ENCODE measurements around the gene STH.

Gene STH

DNA sequence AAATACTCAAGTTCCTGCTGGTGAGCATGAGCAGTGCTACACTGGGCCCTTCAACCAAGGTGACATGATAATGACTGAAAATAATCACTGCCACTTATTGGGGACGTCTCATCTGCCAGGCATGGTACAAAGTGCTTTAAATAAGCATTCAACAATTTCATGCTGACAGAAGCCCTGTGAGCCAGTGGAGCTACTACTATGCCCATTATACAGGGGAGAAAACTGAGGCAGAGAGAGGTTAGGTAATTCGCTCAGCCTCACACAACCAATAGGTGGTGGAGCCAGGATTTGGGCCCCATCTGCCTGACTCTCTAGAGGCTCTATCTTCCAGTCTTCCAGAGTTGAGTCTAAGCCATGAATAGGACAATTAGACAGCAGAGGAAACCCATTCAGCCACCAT, 30.3 kb upstream of the STH start:
- Histone ChIP-seq H3K36me3 (ENCODE audit: control insufficient read depth, insufficient read depth, low read length) (no peaks in the 10 kb centered on the region), H3K4me3 (ENCODE audit: low read depth, low read length) (no peak overlapping the region), H3K4me1 (ENCODE audit: control insufficient read depth, insufficient read depth, low read length) (no peaks in the 10 kb centered on the region), H3K9ac (ENCODE audit: low read depth, low read length) (no peak overlapping the region), H3K27me3 (ENCODE audit: control insufficient read depth, insufficient read depth, low read length) (no peaks in the 10 kb centered on the region; the same call in 1 of the 2 replicates), H3K27ac (ENCODE audit: low read depth, low read length) (no peak overlapping the region), H3K9me3 (ENCODE audit: control insufficient read depth, insufficient read depth, low read length) (no peaks in the 10 kb centered on the region)

DNA sequence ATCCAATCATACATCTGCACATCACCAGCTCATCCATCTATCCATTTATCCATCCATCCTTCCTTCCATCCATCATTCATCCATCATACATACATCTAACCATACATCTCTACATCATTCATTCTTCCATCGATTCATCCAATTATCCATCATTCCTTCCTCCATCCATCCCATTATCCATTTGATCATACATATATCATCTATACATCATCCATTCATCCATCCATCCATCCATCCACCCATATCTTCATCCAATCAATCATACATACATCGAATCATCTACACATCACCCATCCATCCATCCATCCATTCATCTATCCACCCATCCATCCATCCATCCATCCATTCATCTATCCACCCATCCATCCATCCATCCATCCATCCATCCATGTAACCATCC, 29.3 kb upstream of the STH start:
- H3K4me3 ChIP-seq (ENCODE audit: low read depth, low read length), result no peak overlapping the region
- no peaks in the 10 kb centered on the region for H3K36me3 ChIP-seq (ENCODE audit: control insufficient read depth, insufficient read depth, low read length)
- no peak overlapping the region for H3K9ac ChIP-seq (ENCODE audit: low read depth, low read length)
- no peaks in the 10 kb centered on the region; the same call in 1 of the 2 replicates for H3K27me3 ChIP-seq (ENCODE audit: control insufficient read depth, insufficient read depth, low read length)
- no peaks in the 10 kb centered on the region for H3K9me3 ChIP-seq (ENCODE audit: control insufficient read depth, insufficient read depth, low read length)
- no peaks in the 10 kb centered on the region for H3K4me1 ChIP-seq (ENCODE audit: control insufficient read depth, insufficient read depth, low read length)
- no peak overlapping the region for H3K27ac ChIP-seq (ENCODE audit: low read depth, low read length)

DNA sequence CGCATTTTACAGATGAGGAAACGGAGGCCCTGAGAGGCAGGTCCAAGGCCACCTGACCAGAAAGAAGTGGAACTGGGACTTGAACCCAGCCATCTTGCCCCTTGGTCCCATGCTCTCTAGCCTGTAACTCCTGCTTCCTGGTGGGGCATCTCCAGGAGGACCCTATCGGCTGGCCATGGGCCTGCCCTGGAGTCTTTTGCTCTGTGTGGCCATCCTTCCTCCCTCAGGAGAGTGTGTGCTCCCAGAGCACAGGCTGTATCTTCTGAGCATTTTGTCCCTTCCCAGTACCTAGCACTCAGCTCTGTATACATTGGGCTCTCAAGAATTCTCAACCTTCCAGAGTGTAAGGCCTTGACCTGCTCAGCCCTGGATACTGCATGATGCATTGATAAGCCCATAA, 28.4 kb upstream of the STH start:
- Histone ChIP-seq H3K27ac (ENCODE audit: low read depth, low read length) (no peak overlapping the region), H3K4me3 (ENCODE audit: low read depth, low read length) (no peak overlapping the region), H3K9ac (ENCODE audit: low read depth, low read length) (no peak overlapping the region), H3K9me3 (ENCODE audit: control insufficient read depth, insufficient read depth, low read length) (no peaks in the 10 kb centered on the region), H3K4me1 (ENCODE audit: control insufficient read depth, insufficient read depth, low read length) (no peaks in the 10 kb centered on the region), H3K27me3 (ENCODE audit: control insufficient read depth, insufficient read depth, low read length) (no peaks in the 10 kb centered on the region; the same call in 1 of the 2 replicates), H3K36me3 (ENCODE audit: control insufficient read depth, insufficient read depth, low read length) (no peaks in the 10 kb centered on the region)

DNA sequence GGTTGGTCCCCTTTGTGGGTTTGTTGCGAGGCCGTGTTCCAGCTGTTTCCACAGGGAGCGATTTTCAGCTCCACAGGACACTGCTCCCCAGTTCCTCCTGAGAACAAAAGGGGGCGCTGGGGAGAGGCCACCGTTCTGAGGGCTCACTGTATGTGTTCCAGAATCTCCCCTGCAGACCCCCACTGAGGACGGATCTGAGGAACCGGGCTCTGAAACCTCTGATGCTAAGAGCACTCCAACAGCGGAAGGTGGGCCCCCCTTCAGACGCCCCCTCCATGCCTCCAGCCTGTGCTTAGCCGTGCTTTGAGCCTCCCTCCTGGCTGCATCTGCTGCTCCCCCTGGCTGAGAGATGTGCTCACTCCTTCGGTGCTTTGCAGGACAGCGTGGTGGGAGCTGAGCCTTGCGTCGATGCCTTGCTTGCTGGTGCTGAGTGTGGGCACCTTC, 27.3 kb upstream of the STH start:
- no peaks in the 10 kb centered on the region; the same call in 1 of the 2 replicates for H3K27me3 ChIP-seq (ENCODE audit: control insufficient read depth, insufficient read depth, low read length)

DNA sequence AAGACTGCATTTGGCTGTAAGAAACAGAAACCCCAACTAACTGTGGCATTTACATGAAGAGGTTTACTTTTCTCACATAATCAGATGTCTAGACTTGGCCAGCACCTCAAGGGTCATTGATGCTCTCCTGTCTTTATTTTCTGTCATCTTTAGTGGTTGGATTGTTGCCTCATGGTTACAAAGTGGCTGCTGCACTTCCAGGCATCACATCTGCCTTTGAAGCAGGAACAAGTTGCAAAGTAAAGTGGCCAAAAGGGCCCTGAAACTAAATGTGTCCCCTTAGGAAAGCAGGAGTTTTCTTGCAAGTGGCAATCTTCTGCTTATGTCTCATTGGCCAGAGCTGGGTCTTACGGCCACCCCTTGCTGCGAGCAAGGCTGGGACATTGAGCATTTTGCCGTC, 26.5 kb upstream of the STH start:
- no peak overlapping the region for H3K4me3 ChIP-seq (ENCODE audit: low read depth, low read length)
- no peaks in the 10 kb centered on the region for H3K4me1 ChIP-seq (ENCODE audit: control insufficient read depth, insufficient read depth, low read length)
- no peaks in the 10 kb centered on the region; the same call in 1 of the 2 replicates for H3K27me3 ChIP-seq (ENCODE audit: control insufficient read depth, insufficient read depth, low read length)
- no peaks in the 10 kb centered on the region for H3K9me3 ChIP-seq (ENCODE audit: control insufficient read depth, insufficient read depth, low read length)
- H3K36me3 ChIP-seq (ENCODE audit: control insufficient read depth, insufficient read depth, low read length), result no peaks in the 10 kb centered on the region
- H3K9ac ChIP-seq (ENCODE audit: low read depth, low read length), result no peak overlapping the region
- no peak overlapping the region for H3K27ac ChIP-seq (ENCODE audit: low read depth, low read length)

More for the DNA sequence above, 27.3 kb upstream of the STH start:
- Histone ChIP-seq H3K36me3 (ENCODE audit: control insufficient read depth, insufficient read depth, low read length) (no peaks in the 10 kb centered on the region), H3K9ac (ENCODE audit: low read depth, low read length) (no peak overlapping the region), H3K9me3 (ENCODE audit: control insufficient read depth, insufficient read depth, low read length) (no peaks in the 10 kb centered on the region), H3K4me3 (ENCODE audit: low read depth, low read length) (no peak overlapping the region), H3K27ac (ENCODE audit: low read depth, low read length) (no peak overlapping the region), H3K4me1 (ENCODE audit: control insufficient read depth, insufficient read depth, low read length) (no peaks in the 10 kb centered on the region)

DNA sequence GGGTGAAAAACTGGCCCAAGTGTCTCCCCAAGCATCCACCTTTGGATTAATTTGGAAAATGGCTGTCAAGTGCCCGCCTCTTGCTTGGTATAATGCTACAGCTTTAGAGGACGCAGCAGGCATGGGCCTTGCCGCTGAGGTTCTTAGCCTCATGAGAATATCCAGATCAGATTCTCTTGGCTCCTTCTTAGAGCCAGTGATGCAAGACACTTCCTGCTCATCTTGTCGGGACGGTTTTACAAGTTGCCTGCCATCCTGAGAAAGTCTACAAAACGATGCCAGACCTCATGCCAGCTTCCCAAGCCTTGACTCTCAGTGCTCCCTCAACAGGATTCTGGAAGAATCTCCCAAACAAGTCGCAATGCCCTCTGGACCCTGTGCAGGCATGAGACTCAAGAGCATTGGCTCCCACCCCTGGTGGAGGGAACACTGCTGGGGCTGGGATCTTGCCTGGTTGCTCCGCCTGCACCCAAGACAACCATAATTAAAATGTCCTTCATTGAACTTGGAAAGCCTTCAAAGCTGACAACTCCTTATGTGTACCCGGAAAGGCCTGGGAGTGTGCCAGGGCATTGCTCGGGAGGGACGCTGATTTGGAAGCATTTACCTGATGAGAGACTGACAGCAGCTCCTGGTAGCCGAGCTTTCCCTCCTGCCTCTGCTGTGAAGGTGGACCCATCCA, 25.8 kb upstream of the STH start:
- Histone ChIP-seq H3K36me3 (ENCODE audit: control insufficient read depth, insufficient read depth, low read length) (no peaks in the 10 kb centered on the region), H3K27ac (ENCODE audit: low read depth, low read length) (no peak overlapping the region), H3K9ac (ENCODE audit: low read depth, low read length) (no peak overlapping the region), H3K9me3 (ENCODE audit: control insufficient read depth, insufficient read depth, low read length) (no peaks in the 10 kb centered on the region), H3K4me1 (ENCODE audit: control insufficient read depth, insufficient read depth, low read length) (no peaks in the 10 kb centered on the region), H3K4me3 (ENCODE audit: low read depth, low read length) (no peak overlapping the region), H3K27me3 (ENCODE audit: control insufficient read depth, insufficient read depth, low read length) (no peaks in the 10 kb centered on the region; the same call in 1 of the 2 replicates)

DNA sequence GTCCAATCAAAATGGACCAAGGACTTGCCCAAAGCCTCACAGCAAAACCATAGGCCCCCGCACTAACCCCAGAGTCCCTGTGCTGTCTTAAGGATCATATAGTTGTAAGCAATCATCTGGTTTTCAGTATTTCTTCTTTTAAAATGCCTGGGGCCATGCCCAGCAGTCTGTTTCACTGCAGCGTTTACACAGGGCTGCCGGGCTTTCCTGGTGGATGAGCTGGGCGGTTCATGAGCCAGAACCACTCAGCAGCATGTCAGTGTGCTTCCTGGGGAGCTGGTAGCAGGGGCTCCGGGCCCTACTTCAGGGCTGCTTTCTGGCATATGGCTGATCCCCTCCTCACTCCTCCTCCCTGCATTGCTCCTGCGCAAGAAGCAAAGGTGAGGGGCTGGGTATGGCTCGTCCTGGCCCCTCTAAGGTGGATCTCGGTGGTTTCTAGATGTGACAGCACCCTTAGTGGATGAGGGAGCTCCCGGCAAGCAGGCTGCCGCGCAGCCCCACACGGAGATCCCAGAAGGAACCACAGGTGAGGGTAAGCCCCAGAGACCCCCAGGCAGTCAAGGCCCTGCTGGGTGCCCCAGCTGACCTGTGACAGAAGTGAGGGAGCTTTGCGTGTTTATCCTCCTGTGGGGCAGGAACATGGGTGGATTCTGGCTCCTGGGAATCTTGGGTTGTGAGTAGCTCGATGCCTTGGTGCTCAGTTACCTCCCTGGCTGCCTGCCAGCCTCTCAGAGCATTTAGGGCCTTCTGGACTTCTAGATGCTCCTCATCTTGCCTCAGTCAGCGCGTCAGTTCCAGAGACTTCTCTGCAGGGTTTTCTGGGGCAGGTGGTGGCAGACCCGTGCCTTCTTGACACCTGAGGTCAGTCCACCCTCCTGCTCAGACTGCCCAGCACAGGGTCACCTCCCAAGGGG, 24.8 kb upstream of the STH start:
- no peaks in the 10 kb centered on the region; the same call in 1 of the 2 replicates for H3K27me3 ChIP-seq (ENCODE audit: control insufficient read depth, insufficient read depth, low read length)
- H3K9ac ChIP-seq (ENCODE audit: low read depth, low read length), result no peak overlapping the region
- H3K36me3 ChIP-seq (ENCODE audit: control insufficient read depth, insufficient read depth, low read length), result no peaks in the 10 kb centered on the region
- H3K9me3 ChIP-seq (ENCODE audit: control insufficient read depth, insufficient read depth, low read length), result no peaks in the 10 kb centered on the region
- H3K27ac ChIP-seq (ENCODE audit: low read depth, low read length), result no peak overlapping the region
- H3K4me1 ChIP-seq (ENCODE audit: control insufficient read depth, insufficient read depth, low read length), result no peaks in the 10 kb centered on the region
- no peak overlapping the region for H3K4me3 ChIP-seq (ENCODE audit: low read depth, low read length)

DNA sequence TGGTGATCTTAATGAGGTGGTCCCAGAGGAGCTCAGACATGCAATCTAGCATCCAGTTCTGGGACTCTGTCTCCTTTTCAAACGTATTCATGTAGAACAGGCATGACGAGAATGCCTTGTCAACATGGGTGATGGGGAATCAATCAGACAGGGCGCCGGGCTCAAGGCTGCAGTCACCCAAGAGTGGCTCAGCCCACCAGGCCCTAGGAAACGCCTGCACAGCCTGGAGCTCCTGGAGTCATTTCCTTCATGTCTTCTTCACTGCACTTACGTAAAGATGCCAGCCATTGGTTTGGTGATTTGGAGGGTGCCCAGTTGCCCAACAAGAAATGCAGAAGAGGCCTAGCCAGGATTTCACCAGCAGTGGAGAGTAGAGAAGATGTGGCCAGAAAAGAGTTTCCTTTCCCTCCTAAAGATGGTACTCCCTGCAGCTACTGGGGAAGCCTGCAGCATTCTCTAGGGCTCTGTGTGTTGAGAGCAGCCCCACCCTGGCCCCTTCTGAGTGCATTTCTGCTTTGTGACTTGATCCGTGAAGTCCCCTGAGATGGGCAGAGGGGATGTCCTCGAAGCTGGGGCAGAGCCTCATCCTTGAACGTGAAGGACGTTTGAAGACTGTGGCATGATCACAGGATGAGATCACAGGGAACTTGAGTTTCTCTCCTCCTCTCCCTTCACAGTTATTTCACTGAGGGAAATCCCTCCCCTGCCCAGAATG, 24.0 kb upstream of the STH start:
- Histone ChIP-seq H3K36me3 (ENCODE audit: control insufficient read depth, insufficient read depth, low read length) (no peaks in the 10 kb centered on the region), H3K4me3 (ENCODE audit: low read depth, low read length) (no peak overlapping the region), H3K9me3 (ENCODE audit: control insufficient read depth, insufficient read depth, low read length) (no peaks in the 10 kb centered on the region), H3K27ac (ENCODE audit: low read depth, low read length) (no peak overlapping the region), H3K9ac (ENCODE audit: low read depth, low read length) (no peak overlapping the region), H3K4me1 (ENCODE audit: control insufficient read depth, insufficient read depth, low read length) (no peaks in the 10 kb centered on the region), H3K27me3 (ENCODE audit: control insufficient read depth, insufficient read depth, low read length) (no peaks in the 10 kb centered on the region; the same call in 1 of the 2 replicates)

DNA sequence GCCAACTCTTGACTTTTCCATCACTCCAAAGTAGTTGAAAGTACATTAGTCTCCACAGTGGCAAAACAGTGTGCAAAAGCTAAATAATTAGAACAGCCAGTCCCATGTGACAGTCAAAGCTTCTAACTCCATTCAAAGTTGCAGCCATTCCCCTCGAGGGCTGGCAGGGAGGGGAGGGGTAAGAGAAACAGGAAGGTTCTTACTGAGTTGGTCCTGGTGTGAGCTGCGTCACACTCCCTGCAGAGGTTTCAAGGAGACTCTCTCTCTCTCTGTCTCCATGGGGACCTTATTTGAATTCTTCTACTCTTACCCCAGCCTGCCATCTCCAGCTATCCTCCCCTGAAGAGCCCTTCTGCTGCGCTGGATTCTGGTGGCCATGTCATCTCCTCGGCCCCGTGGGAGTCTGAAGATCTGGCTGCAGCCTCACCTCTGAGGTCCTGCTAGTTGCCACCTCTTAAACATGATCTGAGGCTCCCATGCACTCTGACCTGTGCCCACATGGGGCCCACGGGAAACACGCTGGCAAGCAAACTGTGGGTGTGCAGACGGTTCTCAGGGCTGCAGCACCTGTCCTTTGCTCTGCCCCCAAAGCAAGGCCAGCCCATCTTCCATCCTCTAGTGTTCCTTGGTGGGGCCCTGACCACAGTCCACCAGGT, 23.3 kb upstream of the STH start:
- H3K27ac ChIP-seq (ENCODE audit: low read depth, low read length), result no peak overlapping the region
- no peaks in the 10 kb centered on the region for H3K36me3 ChIP-seq (ENCODE audit: control insufficient read depth, insufficient read depth, low read length)
- H3K4me3 ChIP-seq (ENCODE audit: low read depth, low read length), result no peak overlapping the region
- H3K4me1 ChIP-seq (ENCODE audit: control insufficient read depth, insufficient read depth, low read length), result no peaks in the 10 kb centered on the region
- no peaks in the 10 kb centered on the region for H3K9me3 ChIP-seq (ENCODE audit: control insufficient read depth, insufficient read depth, low read length)
- H3K9ac ChIP-seq (ENCODE audit: low read depth, low read length), result no peak overlapping the region
- H3K27me3 ChIP-seq (ENCODE audit: control insufficient read depth, insufficient read depth, low read length), result no peaks in the 10 kb centered on the region; the same call in 1 of the 2 replicates

DNA sequence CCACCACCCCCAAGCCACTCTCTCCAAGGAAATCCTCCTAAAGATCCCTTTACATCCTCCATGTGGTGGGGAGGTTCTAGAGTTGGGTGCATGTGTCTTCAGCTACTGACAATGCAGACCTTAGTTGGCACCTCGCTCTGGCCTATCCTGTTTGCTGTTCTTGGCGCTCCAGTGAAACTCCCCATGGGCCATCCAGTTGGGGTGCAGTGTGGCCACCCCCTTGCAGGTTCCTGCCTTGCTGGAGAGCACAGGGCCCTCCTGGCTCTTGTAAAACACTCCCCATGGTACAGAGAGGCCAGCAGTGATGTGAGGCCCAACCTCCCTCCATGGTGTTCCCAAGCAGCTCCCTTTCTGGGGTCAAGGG, 22.7 kb upstream of the STH start:
- no peak overlapping the region for H3K27ac ChIP-seq (ENCODE audit: low read depth, low read length)
- H3K36me3 ChIP-seq (ENCODE audit: control insufficient read depth, insufficient read depth, low read length), result no peaks in the 10 kb centered on the region
- no peaks in the 10 kb centered on the region for H3K4me1 ChIP-seq (ENCODE audit: control insufficient read depth, insufficient read depth, low read length)
- H3K9me3 ChIP-seq (ENCODE audit: control insufficient read depth, insufficient read depth, low read length), result no peaks in the 10 kb centered on the region
- H3K9ac ChIP-seq (ENCODE audit: low read depth, low read length), result no peak overlapping the region
- no peaks in the 10 kb centered on the region; the same call in 1 of the 2 replicates for H3K27me3 ChIP-seq (ENCODE audit: control insufficient read depth, insufficient read depth, low read length)
- H3K4me3 ChIP-seq (ENCODE audit: low read depth, low read length), result no peak overlapping the region
